Body of pancreas (tissue), 4 donors: Measurements from ENCODE around the gene NKAIN2.

Experiments used
- CTCF ChIP-seq, 7 experiments: fragments of 450-650 bp in 4 of 7; fragments of 200-600 bp in 3 of 7; sonication (generic) in 3 of 7; IDR thresholded peaks; one replicate each; pipeline ENCODE4 v1.5.1; 2016 to 2019; ENCODE audit warnings: antibody characterized with exemption in 7 of 7
- POLR2A ChIP-seq, 3 donors: fragments of 450-650 bp; IDR thresholded peaks; one replicate each; pipeline ENCODE4 v1.6.1; 2016; ENCODE audit warnings: antibody characterized with exemption in 3 of 3, mild to moderate bottlenecking in 2 of 3

GRCh38 chr6:123875784-123876183 is 72.1 kb downstream of the NKAIN2 start:
- no peak for TF ChIP-seq POLR2A (IDR thresholded peaks at IDR 0.05)
- TF ChIP-seq CTCF (IDR thresholded peaks at IDR 0.05): no peak
